Endothelial cell (in vitro differentiated cells): Measurements from ENCODE around the gene KCNIP4. TPM values are rescaled to one million over a fixed set of nuclear protein-coding genes. Genes with fewer than 3 reads are reported as not detected.

Experiments used
- DNase-seq: peaks from one replicate; pipeline ENCODE4 v3.0.0; 2021; ENCODE audit warnings: low spot score
- H3K27ac Mint-ChIP-seq: one replicate; pipeline ENCODE4 v1.8.0; 2021; ENCODE audit warnings: mixed read lengths, inconsistent platforms; ENCODE audit not compliant: unreplicated experiment
- H3K27me3 Mint-ChIP-seq: one replicate; pipeline ENCODE4 v1.8.0; 2021; ENCODE audit warnings: mild to moderate bottlenecking, moderate library complexity, mixed read lengths, inconsistent platforms; ENCODE audit not compliant: unreplicated experiment
- H3K36me3 Mint-ChIP-seq: one replicate; pipeline ENCODE4 v1.8.0; 2021; ENCODE audit warnings: mild to moderate bottlenecking, low read depth, mixed read lengths, inconsistent platforms; ENCODE audit not compliant: unreplicated experiment
- H3K4me1 Mint-ChIP-seq: one replicate; pipeline ENCODE4 v1.8.0; 2021; ENCODE audit warnings: mild to moderate bottlenecking, mixed read lengths, inconsistent platforms; ENCODE audit not compliant: unreplicated experiment
- H3K4me3 Mint-ChIP-seq: one replicate; pipeline ENCODE4 v1.8.0; 2021; ENCODE audit warnings: mild to moderate bottlenecking, mixed read lengths, inconsistent platforms; ENCODE audit not compliant: unreplicated experiment
- H3K9me3 Mint-ChIP-seq: one replicate; pipeline ENCODE4 v1.8.0; 2021; ENCODE audit warnings: mixed read lengths, inconsistent platforms; ENCODE audit not compliant: unreplicated experiment
- CTCF ChIP-seq: fragments of 200-600 bp; sonication (generic); IDR thresholded peaks from one replicate; pipeline ENCODE4 v1.5.0; 2021; ENCODE audit warnings: antibody characterized with exemption; ENCODE audit not compliant: unreplicated experiment
- total RNA-seq: library from RNA; stranded (reverse); fragmentation: NEBNext Ultra II Directional; extraction: Animal tissue kit (Norgen Biotek cat#: 25700); gene quantifications from one replicate; pipeline ENCODE4 v1.2.1, GENCODE V29; 2021; ENCODE audit not compliant: unreplicated experiment

Gene KCNIP4
- total RNA-seq, 1 donor from 2014 or later: 0.31 TPM

- Mint-ChIP-seq H3K27me3 (peaks cover under 1% of the 10 kb centered on the region), H3K36me3 (no peaks in the 10 kb centered on the region), H3K4me1 (no peaks in the 10 kb centered on the region), H3K9me3 (no peaks in the 10 kb centered on the region), H3K27ac (no peak overlapping the region), H3K4me3 (no peak overlapping the region)
- TF ChIP-seq CTCF: no peak
- no peak for DNase-seq
These were observed 988.3 kb downstream of the KCNIP4 start for GRCh38 chr4:20960291-20960690.

DNA sequence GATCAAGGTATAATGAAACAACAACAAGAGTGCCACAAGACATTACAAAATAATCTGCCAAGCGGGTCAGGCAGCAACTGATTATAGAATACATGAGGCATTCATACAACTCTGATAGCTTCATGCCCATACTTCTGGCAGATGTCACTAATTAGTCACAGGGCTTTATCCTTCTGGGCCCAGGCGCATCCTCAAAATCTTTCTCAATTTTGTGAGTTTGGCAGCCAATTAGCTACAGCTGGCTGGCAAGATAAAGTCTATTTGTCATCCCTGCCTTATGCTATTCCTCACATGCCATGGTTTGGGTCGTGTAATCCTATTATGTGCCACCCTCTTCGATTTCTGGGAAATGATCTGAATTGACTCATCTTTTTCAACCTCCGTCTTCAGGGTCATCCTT, 994.0 kb downstream of the KCNIP4 start:
- Mint-ChIP-seq H3K4me3 (no peak overlapping the region), H3K27ac (no peak overlapping the region), H3K9me3 (no peaks in the 10 kb centered on the region), H3K36me3 (no peaks in the 10 kb centered on the region), H3K27me3 (peaks cover 1% of the 10 kb centered on the region), H3K4me1 (no peaks in the 10 kb centered on the region)
- TF ChIP-seq CTCF: no peak
- no peak for DNase-seq

DNA sequence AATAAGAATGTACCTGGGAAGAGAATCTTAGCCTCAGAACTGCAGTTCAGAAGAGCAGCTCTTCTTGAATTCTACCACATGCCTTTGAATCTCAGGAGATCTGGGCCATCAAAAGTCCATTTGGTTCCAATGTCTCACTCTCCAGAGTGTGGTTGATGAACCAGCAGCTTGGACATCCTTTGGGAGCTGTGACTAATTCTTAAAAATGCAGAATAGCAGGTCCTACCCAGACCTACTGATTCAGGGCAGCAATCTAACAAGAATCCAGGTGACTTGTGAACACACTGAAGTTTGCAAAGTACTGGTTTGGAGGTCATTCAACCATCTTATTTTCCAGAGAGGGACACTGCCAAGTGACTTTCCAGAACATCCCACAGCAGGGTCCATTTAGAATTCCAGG, 1003.6 kb downstream of the KCNIP4 start:
- no peak for TF ChIP-seq CTCF
- Mint-ChIP-seq H3K27ac (no peak overlapping the region), H3K4me1 (no peaks in the 10 kb centered on the region), H3K4me3 (no peak overlapping the region), H3K27me3 (no peaks in the 10 kb centered on the region), H3K36me3 (no peaks in the 10 kb centered on the region), H3K9me3 (no peaks in the 10 kb centered on the region)
- DNase-seq: no peak

DNA sequence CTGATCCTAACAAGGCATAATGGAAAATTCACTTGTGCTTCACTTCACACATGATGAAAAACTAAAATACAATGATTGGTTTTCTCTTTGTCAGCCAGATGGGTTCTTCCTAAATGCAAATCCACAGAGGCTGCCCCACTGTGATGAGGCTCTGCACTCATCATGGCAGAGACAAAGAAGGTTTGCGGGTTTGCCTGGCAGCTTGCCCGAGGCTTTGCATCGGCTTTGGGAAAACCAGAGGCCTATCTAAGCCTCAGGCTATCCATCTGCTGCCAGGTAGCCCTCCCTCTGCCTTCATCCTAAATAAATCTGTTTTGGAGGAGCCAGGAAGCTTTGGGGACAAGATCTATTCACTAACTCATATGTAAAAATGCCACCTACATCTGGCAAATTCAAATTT, 1004.1 kb downstream of the KCNIP4 start:
- H3K4me3 Mint-ChIP-seq: no peak overlapping the region
- no peaks in the 10 kb centered on the region for H3K4me1 Mint-ChIP-seq
- DNase-seq: no peak
- H3K27ac Mint-ChIP-seq: no peak overlapping the region
- H3K27me3 Mint-ChIP-seq: no peaks in the 10 kb centered on the region
- H3K9me3 Mint-ChIP-seq: no peaks in the 10 kb centered on the region
- no peaks in the 10 kb centered on the region for H3K36me3 Mint-ChIP-seq
- no peak for TF ChIP-seq CTCF

- TF ChIP-seq CTCF: no peak
- Mint-ChIP-seq H3K4me3 (no peak overlapping the region), H3K36me3 (no peaks in the 10 kb centered on the region), H3K27ac (no peak overlapping the region), H3K9me3 (no peaks in the 10 kb centered on the region), H3K4me1 (no peaks in the 10 kb centered on the region), H3K27me3 (no peaks in the 10 kb centered on the region)
- no peak for DNase-seq
These were observed 1010.4 kb downstream of the KCNIP4 start for GRCh38 chr4:20938204-20938603.
